Measurements from ENCODE around the gene SKOR2. TPM values are rescaled to one million over a fixed set of nuclear protein-coding genes. Genes with fewer than 3 reads are reported as not detected.

The SKOR2 gene
- total RNA-seq, 1 donor from 2014 or later: not detected

- peak; percentile 34 for DNase-seq (ENCODE audit: low spot score)
These were observed 8.9 kb upstream of the SKOR2 start for GRCh38 chr18:47260120-47260923.

GRCh38 chr18:47254341-47254939 is 3.0 kb upstream of the SKOR2 start:
- DNase-seq (ENCODE audit: low spot score): peak; percentile 44

GRCh38 chr18:47253101-47253654 is 1.7 kb upstream of the SKOR2 start:
- no peak for DNase-seq (ENCODE audit: low spot score)

GRCh38 chr18:47250391-47251046 is 941 bp downstream of the SKOR2 start:
- DNase-seq (ENCODE audit: low spot score): no peak

- no peak for DNase-seq (ENCODE audit: low spot score)
These were observed 2.0 kb downstream of the SKOR2 start for GRCh38 chr18:47249314-47249981.

GRCh38 chr18:47248604-47249313 is 2.7 kb downstream of the SKOR2 start:
- DNase-seq (ENCODE audit: low spot score): no peak

GRCh38 chr18:47248115-47248603 is 3.3 kb downstream of the SKOR2 start:
- DNase-seq (ENCODE audit: low spot score): no peak

- DNase-seq (ENCODE audit: low spot score): no peak
These were observed 3.9 kb downstream of the SKOR2 start for GRCh38 chr18:47247416-47248114.

- no peak for DNase-seq (ENCODE audit: low spot score)
These were observed 4.4 kb downstream of the SKOR2 start for GRCh38 chr18:47247036-47247415.

- no peak for DNase-seq (ENCODE audit: low spot score)
These were observed 5.2 kb downstream of the SKOR2 start for GRCh38 chr18:47246027-47246971.

- no peak for DNase-seq (ENCODE audit: low spot score)
These were observed 7.4 kb downstream of the SKOR2 start for GRCh38 chr18:47244086-47244485.

GRCh38 chr18:47235096-47235495 is 16.4 kb downstream of the SKOR2 start:
- DNase-seq (ENCODE audit: low spot score): no peak

- no peak for DNase-seq (ENCODE audit: low spot score)
These were observed 24.8 kb downstream of the SKOR2 start for GRCh38 chr18:47226660-47227059.

GRCh38 chr18:47215554-47216138 is 35.8 kb downstream of the SKOR2 start:
- DNase-seq (ENCODE audit: low spot score): no peak

- no peak for DNase-seq (ENCODE audit: low spot score)
These were observed 42.3 kb downstream of the SKOR2 start for GRCh38 chr18:47209171-47209570.

- no peak for DNase-seq (ENCODE audit: low spot score)
These were observed 44.4 kb downstream of the SKOR2 start for GRCh38 chr18:47206945-47207637.

- DNase-seq (ENCODE audit: low spot score): no peak
These were observed 46.4 kb downstream of the SKOR2 start for GRCh38 chr18:47204908-47205522.

Data from mucosa of gallbladder (tissue), 1 donor.